Measurements from ENCODE around the gene RPS6KC1. TPM values are rescaled to one million over a fixed set of nuclear protein-coding genes. Genes with fewer than 3 reads are reported as not detected.

The RPS6KC1 gene
- total RNA-seq, 1 experiment from 2014 or later, result 20.5 TPM

DNA sequence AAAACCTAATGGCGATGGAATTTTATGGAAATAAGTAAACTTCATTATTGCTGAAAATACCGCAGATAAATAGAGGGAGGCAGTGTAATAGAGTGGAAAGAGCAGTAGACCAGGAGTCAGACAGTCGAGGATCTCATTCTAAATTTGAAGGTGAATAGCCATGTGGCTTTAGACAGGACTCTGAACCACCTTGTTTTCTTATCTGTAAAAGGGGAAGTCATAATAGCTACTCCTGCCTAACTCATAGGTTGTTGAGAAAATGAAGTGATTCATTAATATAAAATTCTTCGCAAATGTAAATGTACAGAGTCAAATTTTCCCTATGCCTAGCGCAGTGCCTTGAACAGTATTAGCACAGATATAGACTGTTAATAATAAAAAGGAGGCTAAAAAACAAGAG is 14.8 kb downstream of the RPS6KC1 start:
- ChIA-PET CTCF (no interaction called here), POLR2A (no interaction called here)
- no peak overlapping the region for H3K4me3 ChIP-seq (ENCODE audit: low read depth in 2 of 2, low read length in 2 of 2)
- BruUV-seq (replicated peaks), result no TSS peak
- in situ Hi-C loops (cut with HindIII; ENCODE audit: low pct_unique_long_range_greater_than_20kb, low sequenced_read_pairs) (no loop called here), intact Hi-C loops (cut with micrococcal nuclease; ENCODE audit: unreplicated experiment) (no loop called here)
- DNase-seq (ENCODE audit: low read depth, low spot score) (no peak), ATAC-seq (no peak)
- H3K9me3 ChIP-seq (ENCODE audit: control insufficient read depth, insufficient read depth, low read depth, low read length), result no peaks in the 10 kb centered on the region
- TF ChIP-seq SIN3A (IDR thresholded peaks at IDR 0.05; ENCODE audit: borderline replicate concordance, insufficient read depth, low read depth, low read length), result no peak
- no peak for TF ChIP-seq TCF7L2 (IDR thresholded peaks at IDR 0.05; ENCODE audit: low read depth, low read length)
- TF ChIP-seq, protein P1, sequence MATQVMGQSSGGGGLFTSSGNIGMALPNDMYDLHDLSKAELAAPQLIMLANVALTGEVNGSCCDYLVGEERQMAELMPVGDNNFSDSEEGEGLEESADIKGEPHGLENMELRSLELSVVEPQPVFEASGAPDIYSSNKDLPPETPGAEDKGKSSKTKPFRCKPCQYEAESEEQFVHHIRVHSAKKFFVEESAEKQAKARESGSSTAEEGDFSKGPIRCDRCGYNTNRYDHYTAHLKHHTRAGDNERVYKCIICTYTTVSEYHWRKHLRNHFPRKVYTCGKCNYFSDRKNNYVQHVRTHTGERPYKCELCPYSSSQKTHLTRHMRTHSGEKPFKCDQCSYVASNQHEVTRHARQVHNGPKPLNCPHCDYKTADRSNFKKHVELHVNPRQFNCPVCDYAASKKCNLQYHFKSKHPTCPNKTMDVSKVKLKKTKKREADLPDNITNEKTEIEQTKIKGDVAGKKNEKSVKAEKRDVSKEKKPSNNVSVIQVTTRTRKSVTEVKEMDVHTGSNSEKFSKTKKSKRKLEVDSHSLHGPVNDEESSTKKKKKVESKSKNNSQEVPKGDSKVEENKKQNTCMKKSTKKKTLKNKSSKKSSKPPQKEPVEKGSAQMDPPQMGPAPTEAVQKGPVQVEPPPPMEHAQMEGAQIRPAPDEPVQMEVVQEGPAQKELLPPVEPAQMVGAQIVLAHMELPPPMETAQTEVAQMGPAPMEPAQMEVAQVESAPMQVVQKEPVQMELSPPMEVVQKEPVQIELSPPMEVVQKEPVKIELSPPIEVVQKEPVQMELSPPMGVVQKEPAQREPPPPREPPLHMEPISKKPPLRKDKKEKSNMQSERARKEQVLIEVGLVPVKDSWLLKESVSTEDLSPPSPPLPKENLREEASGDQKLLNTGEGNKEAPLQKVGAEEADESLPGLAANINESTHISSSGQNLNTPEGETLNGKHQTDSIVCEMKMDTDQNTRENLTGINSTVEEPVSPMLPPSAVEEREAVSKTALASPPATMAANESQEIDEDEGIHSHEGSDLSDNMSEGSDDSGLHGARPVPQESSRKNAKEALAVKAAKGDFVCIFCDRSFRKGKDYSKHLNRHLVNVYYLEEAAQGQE (IDR thresholded peaks at IDR 0.05; ENCODE audit: insufficient read depth in 1 of 2, low read depth in 2 of 2, low read length in 1 of 2), result no peak
- TF ChIP-seq POLR2AphosphoS5 (IDR thresholded peaks at IDR 0.05; ENCODE audit: low read depth, low read length), result no peak
- TF ChIP-seq, protein P2, sequence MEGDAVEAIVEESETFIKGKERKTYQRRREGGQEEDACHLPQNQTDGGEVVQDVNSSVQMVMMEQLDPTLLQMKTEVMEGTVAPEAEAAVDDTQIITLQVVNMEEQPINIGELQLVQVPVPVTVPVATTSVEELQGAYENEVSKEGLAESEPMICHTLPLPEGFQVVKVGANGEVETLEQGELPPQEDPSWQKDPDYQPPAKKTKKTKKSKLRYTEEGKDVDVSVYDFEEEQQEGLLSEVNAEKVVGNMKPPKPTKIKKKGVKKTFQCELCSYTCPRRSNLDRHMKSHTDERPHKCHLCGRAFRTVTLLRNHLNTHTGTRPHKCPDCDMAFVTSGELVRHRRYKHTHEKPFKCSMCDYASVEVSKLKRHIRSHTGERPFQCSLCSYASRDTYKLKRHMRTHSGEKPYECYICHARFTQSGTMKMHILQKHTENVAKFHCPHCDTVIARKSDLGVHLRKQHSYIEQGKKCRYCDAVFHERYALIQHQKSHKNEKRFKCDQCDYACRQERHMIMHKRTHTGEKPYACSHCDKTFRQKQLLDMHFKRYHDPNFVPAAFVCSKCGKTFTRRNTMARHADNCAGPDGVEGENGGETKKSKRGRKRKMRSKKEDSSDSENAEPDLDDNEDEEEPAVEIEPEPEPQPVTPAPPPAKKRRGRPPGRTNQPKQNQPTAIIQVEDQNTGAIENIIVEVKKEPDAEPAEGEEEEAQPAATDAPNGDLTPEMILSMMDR (IDR thresholded peaks at IDR 0.05), result no peak
- no peak overlapping the region for H3K27ac ChIP-seq (ENCODE audit: low read length)
- H3K36me3 ChIP-seq (ENCODE audit: control insufficient read depth, insufficient read depth, low read length), result no peaks in the 10 kb centered on the region
- H3K4me1 ChIP-seq (ENCODE audit: control insufficient read depth, insufficient read depth, low read length), result peaks cover 5% of the 10 kb centered on the region; the same call in 1 of the 2 replicates
- no peaks in the 10 kb centered on the region for H3K27me3 ChIP-seq (ENCODE audit: control insufficient read depth, insufficient read depth, low read length)

DNA sequence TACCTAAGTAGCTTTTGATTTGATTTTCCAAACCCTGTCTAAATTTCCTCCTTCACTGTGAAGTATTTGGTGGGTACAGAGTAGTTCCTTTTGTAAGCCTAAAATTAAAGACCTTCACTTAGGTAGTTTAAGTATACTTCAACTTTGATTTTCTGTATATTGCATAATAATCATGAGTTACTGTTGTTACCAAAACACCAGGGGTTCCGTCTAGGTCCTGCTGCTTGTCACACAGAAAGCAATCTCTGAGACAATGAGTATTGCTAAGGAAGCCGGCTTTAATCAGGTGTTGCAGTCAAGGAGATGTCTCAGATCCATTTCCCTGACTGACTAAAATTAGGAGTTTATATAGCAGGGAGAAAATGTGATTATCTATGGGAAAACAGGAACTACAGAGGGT is 15.3 kb downstream of the RPS6KC1 start:
- CTCF ChIA-PET, result no interaction called here
- H3K9me3 ChIP-seq (ENCODE audit: control insufficient read depth, insufficient read depth, low read depth, low read length), result no peaks in the 10 kb centered on the region
- intact Hi-C loops (cut with micrococcal nuclease; ENCODE audit: unreplicated experiment) (no loop called here), in situ Hi-C loops (cut with HindIII; ENCODE audit: low pct_unique_long_range_greater_than_20kb, low sequenced_read_pairs) (no loop called here)
- no peak overlapping the region for H3K27ac ChIP-seq (ENCODE audit: low read length)
- no peak for DNase-seq (ENCODE audit: low read depth, low spot score)
- peaks cover 5% of the 10 kb centered on the region; the same call in 1 of the 2 replicates for H3K4me1 ChIP-seq (ENCODE audit: control insufficient read depth, insufficient read depth, low read length)
- no peaks in the 10 kb centered on the region for H3K27me3 ChIP-seq (ENCODE audit: control insufficient read depth, insufficient read depth, low read length)
- BruUV-seq (replicated peaks), result no TSS peak
- POLR2A ChIA-PET, result no interaction called here
- H3K4me3 ChIP-seq (ENCODE audit: low read depth in 2 of 2, low read length in 2 of 2), result no peak overlapping the region
- H3K36me3 ChIP-seq (ENCODE audit: control insufficient read depth, insufficient read depth, low read length), result no peaks in the 10 kb centered on the region
- TF ChIP-seq POLR2AphosphoS5 (IDR thresholded peaks at IDR 0.05; ENCODE audit: low read depth, low read length), result no peak
- no peak for ATAC-seq

DNA sequence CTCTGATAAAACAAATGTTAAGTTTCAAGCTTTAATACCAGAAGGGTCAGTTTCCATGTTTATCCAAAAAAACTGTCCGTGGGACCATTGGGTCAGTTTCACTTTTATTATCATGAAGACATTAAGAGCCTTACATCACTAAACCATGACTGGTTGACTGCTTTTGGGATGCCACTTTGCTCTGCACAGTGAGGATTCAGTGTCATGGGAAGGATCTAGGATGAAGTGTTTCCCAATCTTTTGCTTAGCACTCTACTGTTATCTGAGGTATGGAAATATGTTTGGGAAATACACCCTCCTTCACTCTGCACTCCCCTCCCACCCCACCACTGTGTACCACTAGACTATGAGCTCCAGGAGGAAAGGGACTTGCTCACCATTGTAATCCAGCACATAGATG is 16.3 kb downstream of the RPS6KC1 start:
- H3K36me3 ChIP-seq (ENCODE audit: control insufficient read depth, insufficient read depth, low read length), result no peaks in the 10 kb centered on the region
- DNase-seq (ENCODE audit: low read depth, low spot score), result no peak
- intact Hi-C loops (cut with micrococcal nuclease; ENCODE audit: unreplicated experiment) (no loop called here), in situ Hi-C loops (cut with HindIII; ENCODE audit: low pct_unique_long_range_greater_than_20kb, low sequenced_read_pairs) (no loop called here)
- no peak for ATAC-seq
- no TSS peak for BruUV-seq (replicated peaks)
- H3K9me3 ChIP-seq (ENCODE audit: control insufficient read depth, insufficient read depth, low read depth, low read length), result no peaks in the 10 kb centered on the region
- POLR2A ChIA-PET, result interaction anchor here (0.6 kb wide), 1 partner anchor 1246 kb away, joined by 3 read pairs; no protein-coding TSS in a partner anchor
- peaks cover 5% of the 10 kb centered on the region; the same call in 1 of the 2 replicates for H3K4me1 ChIP-seq (ENCODE audit: control insufficient read depth, insufficient read depth, low read length)
- CTCF ChIA-PET, result no interaction called here
- H3K27ac ChIP-seq (ENCODE audit: low read length), result no peak overlapping the region
- TF ChIP-seq, protein P2 (IDR thresholded peaks at IDR 0.05), result no peak
- TF ChIP-seq TCF7L2 (IDR thresholded peaks at IDR 0.05; ENCODE audit: low read depth, low read length) (no peak), POLR2AphosphoS5 (IDR thresholded peaks at IDR 0.05; ENCODE audit: low read depth, low read length) (no peak), SIN3A (IDR thresholded peaks at IDR 0.05; ENCODE audit: borderline replicate concordance, insufficient read depth, low read depth, low read length) (no peak)
- TF ChIP-seq, protein P1 (IDR thresholded peaks at IDR 0.05; ENCODE audit: insufficient read depth in 1 of 2, low read depth in 2 of 2, low read length in 1 of 2), result no peak
- H3K4me3 ChIP-seq (ENCODE audit: low read depth in 2 of 2, low read length in 2 of 2), result no peak overlapping the region
- H3K27me3 ChIP-seq (ENCODE audit: control insufficient read depth, insufficient read depth, low read length), result no peaks in the 10 kb centered on the region

All from Panc1 (cell line).